AG20443 (cell line): Measurements from ENCODE around the gene TM4SF18.

Experiments
- DNase-seq: peaks from one replicate; pipeline ENCODE4 v3.0.0; 2012; ENCODE audit warnings: low spot score, mixed read lengths

TM4SF18 gene

DNA sequence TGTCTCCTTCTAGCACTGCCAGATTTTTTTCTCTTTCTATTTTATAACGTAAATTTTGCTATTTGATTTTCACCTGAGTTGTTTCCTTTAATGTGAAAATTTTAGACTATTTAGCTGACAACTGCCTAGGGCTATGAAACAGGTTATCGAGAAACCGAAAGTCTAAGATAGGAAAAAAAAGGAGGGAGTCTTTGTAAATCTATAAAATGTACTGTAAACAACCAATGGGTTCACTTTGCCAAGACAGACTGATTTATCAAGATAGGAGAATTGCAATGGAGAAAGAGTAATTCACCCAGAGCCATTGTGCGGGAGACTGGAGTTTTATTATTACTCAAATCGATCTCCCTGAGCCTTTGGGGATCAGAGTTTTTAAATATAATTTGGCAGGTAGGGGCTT, 50.0 kb downstream of the TM4SF18 start:
- DNase-seq: no peak

DNA sequence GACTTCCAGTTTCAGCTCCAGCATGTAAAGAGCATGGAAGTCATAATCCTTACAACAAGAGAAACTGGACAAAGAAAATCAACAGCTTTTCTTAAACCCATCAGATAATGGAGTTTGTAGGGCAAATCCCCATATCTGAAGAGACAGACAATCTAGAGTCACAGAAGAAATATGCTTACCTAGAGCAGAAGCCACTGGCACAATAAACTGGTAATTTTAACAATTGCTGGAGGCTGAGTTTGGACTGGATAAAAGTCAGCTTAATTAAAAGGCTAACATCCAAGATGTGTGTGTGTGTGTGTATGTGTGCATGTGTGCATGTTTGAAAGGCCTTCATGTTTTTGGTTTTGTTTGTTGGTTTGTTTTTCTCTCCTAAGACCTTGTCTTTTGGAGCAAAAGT, 50.6 kb downstream of the TM4SF18 start:
- no peak for DNase-seq

DNA sequence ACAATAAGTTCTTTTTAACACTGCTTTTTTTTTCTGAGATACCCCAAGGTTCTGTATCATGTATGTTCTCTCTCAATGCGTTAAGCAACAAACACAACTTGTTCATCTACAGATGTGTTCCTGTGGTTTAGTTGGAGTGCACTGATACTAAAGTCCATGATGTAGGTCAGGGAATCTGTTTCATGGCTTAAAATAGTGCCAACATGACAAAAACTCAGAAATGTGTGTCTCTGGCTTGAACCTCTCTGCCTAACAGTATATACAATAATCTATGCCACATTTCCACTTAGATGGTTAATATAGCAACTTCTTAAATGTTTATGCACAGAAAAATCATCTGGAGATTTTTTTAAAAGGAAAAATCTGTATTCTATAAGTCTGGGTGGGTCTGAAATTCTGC, 51.1 kb downstream of the TM4SF18 start:
- DNase-seq: no peak

DNA sequence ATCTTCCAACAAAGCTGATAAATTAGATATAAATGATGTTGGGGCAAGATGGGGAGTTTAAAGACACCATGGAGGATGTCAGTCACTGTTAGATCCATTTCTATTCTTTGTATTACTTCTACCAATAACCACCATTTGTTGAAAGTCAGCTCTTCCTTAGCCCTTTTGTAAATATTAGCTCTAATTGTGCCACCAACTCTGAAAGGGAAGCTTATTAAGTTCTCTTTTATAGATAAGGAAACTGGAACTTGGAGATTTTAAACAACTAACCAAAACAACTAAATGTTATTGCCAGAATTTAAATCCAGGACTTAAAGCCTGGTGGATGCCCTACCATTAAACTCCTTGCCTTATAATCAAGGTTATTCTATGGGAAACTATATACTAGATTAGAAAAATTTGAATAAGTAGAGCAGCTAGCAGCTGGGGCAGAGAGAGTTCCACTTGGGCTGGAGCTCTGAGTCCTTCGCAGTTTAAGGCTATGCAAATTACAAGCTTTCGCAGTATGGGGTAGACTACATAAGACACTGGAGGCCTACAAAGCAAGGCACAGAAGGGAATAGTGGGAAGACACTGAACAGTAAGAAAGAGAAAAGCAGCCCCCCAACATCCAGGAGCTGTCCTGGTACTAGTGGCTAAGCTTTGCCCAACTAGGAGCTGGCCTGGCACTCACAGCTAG, 52.6 kb downstream of the TM4SF18 start:
- no peak for DNase-seq

DNA sequence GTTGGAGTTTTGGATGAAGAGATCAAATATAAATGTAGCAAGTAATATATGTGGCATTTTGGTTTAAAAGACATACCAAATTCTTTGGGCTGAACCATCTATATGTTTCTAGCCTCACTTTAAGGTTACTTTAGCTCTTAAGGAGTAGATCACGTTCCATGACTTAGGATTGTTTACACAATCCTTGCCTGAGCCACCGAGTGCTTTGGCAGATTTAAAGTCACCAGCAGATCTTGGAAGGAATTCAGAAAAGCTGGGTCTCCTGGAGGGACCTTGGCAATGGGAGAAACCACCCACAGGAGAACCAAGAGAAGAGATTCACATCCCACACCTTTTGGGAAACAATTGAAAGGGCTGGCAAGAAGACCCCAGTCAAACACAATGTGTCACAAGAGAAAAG, 54.5 kb downstream of the TM4SF18 start:
- DNase-seq: no peak

DNA sequence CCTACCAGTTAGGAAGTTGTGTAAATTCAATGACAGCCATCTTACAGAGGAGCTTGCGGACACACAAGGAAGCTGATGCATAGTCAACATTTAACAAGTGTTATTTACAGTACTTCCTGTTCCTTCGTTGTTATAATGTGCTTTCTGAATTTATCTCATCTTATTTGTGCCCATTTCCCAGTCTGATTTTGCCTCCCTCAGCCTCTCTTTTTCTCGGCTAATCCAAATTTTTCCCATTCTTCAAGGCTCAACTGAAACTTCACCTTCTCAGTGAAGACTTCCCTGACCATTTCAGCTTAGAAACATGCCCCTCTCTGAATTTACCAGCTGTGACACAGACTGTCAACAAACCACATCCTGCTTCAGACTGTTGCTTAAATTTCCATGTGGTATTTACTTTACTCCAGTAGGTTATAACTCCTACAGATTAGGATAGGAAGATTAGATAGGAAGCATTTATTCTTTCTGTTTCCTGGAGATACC, 56.1 kb downstream of the TM4SF18 start:
- DNase-seq: peak; percentile 53

DNA sequence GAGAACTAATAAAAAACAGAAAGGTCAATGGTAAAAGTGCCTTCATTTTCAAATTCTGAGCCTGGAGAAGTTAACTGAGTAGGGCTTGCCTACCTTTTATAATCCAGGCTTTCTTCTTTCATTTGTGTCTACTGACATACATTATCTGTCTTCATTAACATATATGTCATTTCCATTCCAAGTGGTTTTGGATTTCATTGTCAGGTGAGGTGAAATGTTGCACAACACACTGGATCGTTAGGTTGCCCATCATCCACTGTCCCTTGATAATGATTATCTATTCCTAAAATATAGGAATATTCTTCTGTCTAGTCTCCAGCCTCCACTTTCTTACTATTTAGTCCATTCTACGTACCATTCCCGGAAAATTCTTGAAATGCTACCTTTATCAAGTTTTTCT, 56.8 kb downstream of the TM4SF18 start:
- no peak for DNase-seq

DNA sequence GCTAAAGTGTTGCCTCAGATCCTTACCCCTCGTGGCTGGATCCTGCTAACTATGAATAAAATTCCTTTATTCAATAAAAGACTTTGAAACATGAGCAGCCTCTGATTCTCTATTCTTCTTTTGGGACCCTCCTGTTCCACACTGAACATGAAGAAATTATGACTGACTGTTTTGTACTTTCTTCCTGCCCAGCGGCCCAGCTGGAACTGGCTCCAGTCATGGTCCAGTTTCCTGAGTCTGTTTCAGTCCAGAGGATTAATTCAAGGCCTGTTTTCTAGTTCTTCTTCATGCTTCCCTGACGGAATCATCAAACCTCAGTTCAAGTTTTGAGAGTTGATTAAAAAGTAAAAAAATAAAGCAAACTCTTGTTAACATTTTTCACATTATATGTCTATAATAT, 59.2 kb downstream of the TM4SF18 start:
- DNase-seq: no peak

DNA sequence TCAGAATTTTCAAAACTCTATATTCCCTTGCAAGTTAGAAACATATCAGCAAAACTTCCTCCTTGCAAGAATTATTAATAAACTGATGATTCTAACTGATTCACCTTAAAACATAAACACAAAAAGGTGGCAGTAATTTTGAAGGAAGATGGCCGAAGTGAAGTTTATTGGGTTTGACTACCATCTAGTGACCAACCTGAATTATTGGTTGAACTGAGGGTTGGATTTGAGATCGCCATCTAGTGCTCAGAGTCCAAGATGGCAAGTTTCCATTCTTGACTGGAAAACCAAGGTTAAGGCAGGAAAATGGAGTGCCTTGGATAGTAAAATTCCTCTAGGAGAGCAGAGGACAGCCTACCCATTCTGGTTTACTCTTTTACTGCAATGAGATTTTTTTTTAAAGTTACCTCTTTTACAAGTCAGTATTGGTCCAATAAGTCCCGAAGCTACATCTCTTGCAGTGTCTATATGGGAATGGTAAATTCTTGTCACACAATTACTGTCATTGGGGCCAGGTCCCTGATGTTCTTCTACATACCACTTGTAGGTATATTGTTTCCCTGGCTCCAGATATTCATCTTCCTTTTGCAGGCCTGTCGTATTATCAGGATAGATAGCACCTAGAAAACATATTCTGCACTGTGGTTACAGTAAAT, 60.2 kb downstream of the TM4SF18 start:
- DNase-seq: peak; percentile 72

DNA sequence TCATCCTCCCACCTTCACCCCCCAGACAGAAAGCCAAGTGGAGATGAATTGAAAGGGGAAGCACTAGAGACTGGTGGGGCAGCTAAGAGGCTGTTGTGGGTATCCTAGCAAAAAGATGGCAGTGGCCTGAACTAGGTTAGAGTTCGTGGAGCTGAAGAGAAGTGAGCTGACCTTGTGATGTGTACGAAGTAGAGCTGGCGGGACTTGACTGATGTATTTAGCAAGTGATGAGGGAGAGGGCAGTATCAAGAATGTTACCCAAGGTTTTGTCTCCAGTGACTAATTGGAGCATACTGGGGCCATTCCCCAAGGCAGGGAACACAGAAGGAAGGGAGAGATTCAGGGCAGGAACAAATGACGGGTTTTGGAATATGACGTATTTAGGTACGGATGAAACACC, 61.8 kb downstream of the TM4SF18 start:
- DNase-seq: no peak

DNA sequence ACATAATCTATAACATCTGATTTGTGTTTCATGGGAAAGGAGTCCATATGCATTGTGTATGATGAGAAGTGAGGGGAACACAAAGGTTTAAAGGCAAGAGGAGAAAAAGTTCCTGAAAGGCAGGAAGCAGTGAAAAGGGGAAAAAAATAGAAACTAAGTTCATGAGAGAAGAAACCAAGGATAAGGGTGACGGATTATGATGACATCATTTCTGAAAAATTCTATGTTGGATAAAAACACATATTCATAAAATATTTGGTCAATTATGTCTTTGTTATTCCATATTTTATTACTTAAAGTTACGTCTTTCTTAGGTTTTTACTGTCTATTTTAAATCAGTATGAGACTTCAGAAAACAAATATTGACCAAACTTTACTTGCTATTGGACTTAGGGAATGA, 63.3 kb downstream of the TM4SF18 start:
- no peak for DNase-seq

DNA sequence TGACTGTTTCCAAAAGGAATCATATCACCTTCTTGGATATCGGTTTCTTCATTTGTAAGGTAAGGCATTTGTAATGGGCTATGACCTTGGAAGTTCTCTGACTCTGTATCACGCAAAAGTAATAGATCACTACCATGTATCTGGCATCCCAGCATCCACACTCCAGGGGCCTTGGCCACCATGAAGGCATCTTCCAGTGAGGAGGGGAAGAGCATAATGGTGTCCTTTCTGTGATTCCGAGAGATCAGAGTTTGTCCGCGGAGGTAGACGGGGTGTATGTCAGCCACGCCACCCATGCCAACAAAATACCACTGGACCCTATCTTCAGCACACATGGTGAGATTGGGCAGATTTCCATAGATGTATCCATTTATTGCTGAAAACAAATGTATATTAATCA, 63.7 kb downstream of the TM4SF18 start:
- no peak for DNase-seq
